ENCODE data around the gene OSGEP. TPM values are rescaled to one million over a fixed set of nuclear protein-coding genes. Genes with fewer than 3 reads are reported as not detected.
A peak's percentile ranks its signal among the peaks of the same experiment; 100 is the strongest.

The OSGEP gene
- total RNA-seq, 2 experiments from 2014 or later, result 51.8 to 56.6 TPM

DNA sequence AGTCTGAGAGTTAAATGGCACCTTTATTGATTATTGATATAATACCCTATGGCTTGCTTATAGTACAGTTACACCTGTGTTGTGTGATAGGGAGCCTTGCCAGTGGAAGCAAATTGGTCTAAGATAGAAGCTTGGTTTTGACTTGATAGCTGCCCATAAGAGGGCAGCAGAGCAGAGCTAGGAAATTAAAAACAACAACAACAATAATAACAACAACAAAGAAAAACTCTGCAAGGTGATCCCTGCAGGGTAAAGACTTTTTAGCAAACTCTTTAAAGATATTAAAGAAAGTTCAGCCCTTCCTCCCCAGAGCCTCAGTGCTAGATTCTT lies 32.7 kb upstream of the OSGEP start:
- ChIA-PET POLR2A (interaction anchor here (5.0 kb wide), 1 partner anchor 17 kb away, joined by 27 read pairs; the partner anchor contains the start of gene PNP), CTCF (interaction anchor here (1.0 to 1.7 kb wide), 9 partner anchors 11 to 204 kb away, joined by 3 to 9 read pairs (median 6); no protein-coding TSS in a partner anchor)
- ATAC-seq, result no peak
- no peak for DNase-seq
- Mint-ChIP-seq H3K4me1 (ENCODE audit: low read depth) (peaks cover 64% of the 10 kb centered on the region), H3K27ac (peak overlapping the region; percentile 81), H3K36me3 (ENCODE audit: low read depth) (no peaks in the 10 kb centered on the region), H3K27me3 (ENCODE audit: low read depth) (peaks cover 1% of the 10 kb centered on the region), H3K4me3 (peak overlapping the region; percentile 5), H3K9me3 (ENCODE audit: insufficient read depth) (no peaks in the 10 kb centered on the region)

DNA sequence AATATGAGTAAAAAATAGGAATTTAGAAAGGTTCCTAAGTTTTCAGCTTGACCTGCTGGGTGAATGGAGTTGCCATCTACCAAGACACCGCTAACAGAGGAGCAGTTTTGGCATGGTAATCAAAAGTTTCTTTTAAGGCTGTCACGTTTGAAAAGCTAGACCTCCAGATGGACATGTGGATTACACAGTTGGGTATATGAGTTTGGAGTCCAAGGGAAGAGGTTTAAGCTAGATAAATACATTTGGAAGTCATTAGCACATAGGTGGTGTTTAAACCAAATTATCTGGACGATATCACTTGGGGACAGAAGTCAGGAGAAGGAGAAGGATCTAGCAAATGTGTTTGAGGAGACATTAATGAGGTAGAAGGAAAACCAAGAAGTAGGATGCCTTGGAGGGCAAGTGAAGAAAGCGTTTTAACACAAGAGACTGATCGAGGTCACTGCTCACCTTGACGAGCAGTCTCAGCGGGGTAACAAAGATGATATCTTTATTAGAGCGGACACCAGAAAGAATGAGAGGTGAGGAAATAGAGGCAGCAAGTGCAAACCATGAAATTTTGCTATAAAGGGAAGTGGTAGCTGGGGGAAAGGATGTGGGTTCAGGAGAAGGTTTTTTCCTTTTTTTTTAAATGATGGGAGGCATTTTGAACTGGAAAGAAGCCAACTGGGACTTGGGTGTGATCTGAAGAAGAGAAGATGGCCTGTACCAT lies 32.2 kb upstream of the OSGEP start:
- peak overlapping the region; percentile 5 for H3K4me3 Mint-ChIP-seq
- peaks cover 61% of the 10 kb centered on the region for H3K4me1 Mint-ChIP-seq (ENCODE audit: low read depth)
- POLR2A ChIA-PET, result interaction anchor here (0.6 to 5.0 kb wide), 2 partner anchors 17 to 547 kb away, joined by 4 to 27 read pairs; partner anchors contain the start of gene PNP
- DNase-seq, result no peak
- no peaks in the 10 kb centered on the region for H3K9me3 Mint-ChIP-seq (ENCODE audit: insufficient read depth)
- peak overlapping the region; percentile 81 for H3K27ac Mint-ChIP-seq
- ATAC-seq, result no peak
- H3K27me3 Mint-ChIP-seq (ENCODE audit: low read depth), result peaks cover 1% of the 10 kb centered on the region
- no peaks in the 10 kb centered on the region for H3K36me3 Mint-ChIP-seq (ENCODE audit: low read depth)
- CTCF ChIA-PET, result interaction anchor here (1.2 to 1.7 kb wide), 9 partner anchors 10 to 204 kb away, joined by 3 to 9 read pairs (median 6); no protein-coding TSS in a partner anchor

DNA sequence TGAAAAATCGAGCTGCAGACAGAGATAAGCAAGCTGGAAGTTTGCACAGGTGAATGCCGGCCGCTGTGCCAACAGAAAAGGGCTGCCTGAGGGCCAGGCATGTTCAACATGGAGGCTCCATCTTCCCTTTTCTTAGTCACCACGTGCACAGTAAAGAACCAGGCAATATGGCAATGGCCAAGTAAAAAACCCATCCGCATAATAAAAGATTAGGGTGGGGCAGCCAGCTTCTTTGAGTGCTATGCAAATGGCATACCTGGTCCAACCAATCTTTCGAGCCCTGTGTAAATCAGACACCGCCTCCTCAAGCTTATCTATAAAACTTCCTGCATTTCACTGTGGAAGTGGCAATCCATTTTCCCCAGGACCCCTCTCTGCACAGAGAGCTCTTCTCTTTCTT lies 31.3 kb upstream of the OSGEP start:
- ChIA-PET CTCF (interaction anchor here (1.3 to 1.7 kb wide), 2 partner anchors 9 to 11 kb away, joined by 4 to 7 read pairs; no protein-coding TSS in a partner anchor), POLR2A (interaction anchor here (5.0 kb wide), 1 partner anchor 16 kb away, joined by 27 read pairs; the partner anchor contains the start of gene PNP)
- no peak overlapping the region for H3K27ac Mint-ChIP-seq
- DNase-seq, result no peak
- H3K4me3 Mint-ChIP-seq, result no peak overlapping the region
- no peak for ATAC-seq
- no peaks in the 10 kb centered on the region for H3K36me3 Mint-ChIP-seq (ENCODE audit: low read depth)
- no peaks in the 10 kb centered on the region for H3K27me3 Mint-ChIP-seq (ENCODE audit: low read depth)
- H3K9me3 Mint-ChIP-seq (ENCODE audit: insufficient read depth), result no peaks in the 10 kb centered on the region
- peaks cover 52% of the 10 kb centered on the region for H3K4me1 Mint-ChIP-seq (ENCODE audit: low read depth)

DNA sequence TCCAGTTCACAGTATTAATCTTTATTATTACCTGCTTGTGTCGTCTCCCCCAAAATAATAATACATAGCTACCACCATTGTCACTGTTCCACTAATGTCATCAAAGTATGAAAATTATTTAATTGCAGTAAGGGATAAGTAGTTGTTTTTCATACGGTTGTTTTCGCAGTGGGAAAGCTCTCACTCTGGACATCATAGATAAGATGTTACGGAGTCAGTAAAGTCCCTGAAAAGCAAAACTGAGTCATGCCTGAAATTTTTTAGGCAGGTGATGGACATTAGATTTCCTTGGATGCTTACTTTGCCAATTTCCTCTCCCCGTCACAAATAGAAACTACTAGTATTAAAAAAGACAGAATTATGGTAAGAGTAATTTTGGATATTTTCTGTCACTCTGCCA lies 27.8 kb upstream of the OSGEP start:
- Mint-ChIP-seq H3K9me3 (ENCODE audit: insufficient read depth) (no peaks in the 10 kb centered on the region), H3K27me3 (ENCODE audit: low read depth) (no peaks in the 10 kb centered on the region), H3K4me1 (ENCODE audit: low read depth) (peaks cover 33% of the 10 kb centered on the region), H3K36me3 (ENCODE audit: low read depth) (peaks cover 23% of the 10 kb centered on the region), H3K27ac (no peak overlapping the region), H3K4me3 (no peak overlapping the region)
- ATAC-seq, result no peak
- ChIA-PET CTCF (interaction anchor here (2.0 kb wide), 1 partner anchor 12 kb away, joined by 6 read pairs; no protein-coding TSS in a partner anchor), POLR2A (no interaction called here)
- DNase-seq, result no peak

DNA sequence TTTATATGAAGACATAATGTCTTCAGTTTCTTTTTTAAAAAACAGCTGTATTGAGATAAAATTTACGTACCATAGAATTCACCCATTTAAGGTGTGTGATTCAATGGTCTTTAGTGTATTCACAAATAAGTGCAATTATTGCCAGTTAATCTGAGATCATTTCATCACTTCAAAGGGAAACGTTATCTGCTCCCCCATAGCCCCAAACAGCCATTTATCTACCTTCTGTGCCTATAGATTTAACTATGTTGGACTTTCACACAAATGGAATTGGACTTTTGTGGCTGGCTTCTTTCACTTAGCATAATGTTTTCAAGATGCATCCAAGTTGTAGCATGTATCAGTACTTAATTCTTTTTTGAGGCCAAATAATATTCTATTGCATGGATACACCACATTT lies 24.3 kb upstream of the OSGEP start:
- Mint-ChIP-seq H3K27me3 (ENCODE audit: low read depth) (no peaks in the 10 kb centered on the region), H3K9me3 (ENCODE audit: insufficient read depth) (no peaks in the 10 kb centered on the region), H3K36me3 (ENCODE audit: low read depth) (peaks cover 58% of the 10 kb centered on the region), H3K4me3 (no peak overlapping the region), H3K4me1 (ENCODE audit: low read depth) (peaks cover 47% of the 10 kb centered on the region), H3K27ac (no peak overlapping the region)
- DNase-seq (no peak), ATAC-seq (no peak)
- ChIA-PET CTCF (interaction anchor here (0.9 to 1.7 kb wide), 3 partner anchors 23 to 152 kb away, joined by 3 to 4 read pairs (median 4); partner anchors contain the start of gene PARP2), POLR2A (interaction anchor here (0.6 to 4.0 kb wide), 5 partner anchors 9 to 39 kb away, joined by 3 to 27 read pairs (median 3); partner anchors contain the start of genes APEX1, OSGEP, PIP4P1 and PNP)

DNA sequence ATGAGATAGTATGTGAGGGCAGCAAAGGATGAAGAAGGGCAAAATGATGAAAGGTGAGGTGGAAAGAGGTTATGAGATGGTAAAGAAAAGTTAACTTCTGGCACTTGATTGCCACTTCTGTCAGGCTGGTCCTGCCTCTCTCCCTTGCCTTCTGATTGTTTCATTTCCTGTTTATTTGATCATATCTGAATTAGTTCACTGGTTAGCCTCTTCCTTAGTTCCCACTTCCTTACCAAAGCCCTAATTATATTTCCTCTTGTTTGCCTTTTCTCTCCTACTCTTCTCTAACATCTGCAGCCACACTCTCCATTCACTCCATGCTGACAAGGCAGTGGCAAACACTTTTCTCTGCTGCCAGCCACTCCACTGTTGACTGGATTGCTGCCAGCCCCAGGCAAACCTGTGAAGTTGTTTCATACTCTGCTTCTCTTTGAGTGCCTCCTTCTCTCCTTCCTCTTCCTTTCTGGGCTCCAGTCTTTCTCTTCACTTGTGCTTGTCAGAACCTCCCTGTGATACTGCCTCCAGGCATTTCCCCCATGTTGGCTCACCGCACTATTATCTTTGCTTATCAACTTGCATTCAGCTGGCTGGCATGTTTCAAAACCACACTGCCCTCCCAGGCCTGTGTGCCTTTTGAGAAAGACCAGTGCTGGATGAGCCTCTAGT lies 22.7 kb upstream of the OSGEP start:
- Mint-ChIP-seq H3K36me3 (ENCODE audit: low read depth) (peaks cover 72% of the 10 kb centered on the region), H3K27me3 (ENCODE audit: low read depth) (no peaks in the 10 kb centered on the region), H3K27ac (peak overlapping the region; percentile 89), H3K4me3 (peak overlapping the region; percentile 44), H3K4me1 (ENCODE audit: low read depth) (peaks cover 57% of the 10 kb centered on the region), H3K9me3 (ENCODE audit: insufficient read depth) (no peaks in the 10 kb centered on the region)
- CTCF ChIA-PET, result interaction anchor here (0.9 to 1.8 kb wide), 3 partner anchors 10 to 131 kb away, joined by 3 to 7 read pairs (median 3); no protein-coding TSS in a partner anchor
- DNase-seq, result peak; percentile 50
- peak; percentile 48 for ATAC-seq
- POLR2A ChIA-PET, result interaction anchor here (2.9 to 4.0 kb wide), 2 partner anchors 8 to 22 kb away, joined by 12 to 27 read pairs; partner anchors contain the start of genes APEX1, OSGEP and PNP

DNA sequence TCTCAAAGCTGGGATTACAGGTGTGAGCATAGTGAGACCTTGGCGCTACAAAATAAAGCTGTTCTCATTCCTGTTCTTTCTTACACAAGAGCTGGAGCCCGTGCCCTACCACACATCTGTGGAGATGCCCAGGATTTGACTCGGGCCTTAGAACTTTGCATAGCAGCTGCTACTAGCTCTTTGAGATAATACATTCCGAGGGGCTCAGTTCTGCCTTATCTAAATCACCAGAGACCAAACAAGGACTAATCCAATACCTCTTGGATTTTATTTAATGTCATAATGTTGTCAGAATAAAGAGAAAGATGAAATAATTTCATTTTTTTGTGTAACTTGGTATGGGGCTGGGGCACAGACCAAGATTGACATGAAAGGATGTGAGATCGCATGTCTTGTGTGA lies 22.2 kb upstream of the OSGEP start:
- CTCF ChIA-PET, result interaction anchor here (0.9 to 1.8 kb wide), 2 partner anchors 10 to 132 kb away, joined by 3 to 7 read pairs; no protein-coding TSS in a partner anchor
- POLR2A ChIA-PET, result interaction anchor here (1.5 to 2.9 kb wide), 2 partner anchors 15 to 21 kb away, joined by 5 to 12 read pairs; partner anchors contain the start of genes APEX1, OSGEP and PIP4P1
- DNase-seq, result no peak
- peak overlapping the region; percentile 44 for H3K4me3 Mint-ChIP-seq
- H3K27me3 Mint-ChIP-seq (ENCODE audit: low read depth), result no peaks in the 10 kb centered on the region
- peaks cover 62% of the 10 kb centered on the region for H3K4me1 Mint-ChIP-seq (ENCODE audit: low read depth)
- no peaks in the 10 kb centered on the region for H3K9me3 Mint-ChIP-seq (ENCODE audit: insufficient read depth)
- peaks cover 78% of the 10 kb centered on the region for H3K36me3 Mint-ChIP-seq (ENCODE audit: low read depth)
- peak overlapping the region; percentile 89 for H3K27ac Mint-ChIP-seq
- ATAC-seq, result no peak

DNA sequence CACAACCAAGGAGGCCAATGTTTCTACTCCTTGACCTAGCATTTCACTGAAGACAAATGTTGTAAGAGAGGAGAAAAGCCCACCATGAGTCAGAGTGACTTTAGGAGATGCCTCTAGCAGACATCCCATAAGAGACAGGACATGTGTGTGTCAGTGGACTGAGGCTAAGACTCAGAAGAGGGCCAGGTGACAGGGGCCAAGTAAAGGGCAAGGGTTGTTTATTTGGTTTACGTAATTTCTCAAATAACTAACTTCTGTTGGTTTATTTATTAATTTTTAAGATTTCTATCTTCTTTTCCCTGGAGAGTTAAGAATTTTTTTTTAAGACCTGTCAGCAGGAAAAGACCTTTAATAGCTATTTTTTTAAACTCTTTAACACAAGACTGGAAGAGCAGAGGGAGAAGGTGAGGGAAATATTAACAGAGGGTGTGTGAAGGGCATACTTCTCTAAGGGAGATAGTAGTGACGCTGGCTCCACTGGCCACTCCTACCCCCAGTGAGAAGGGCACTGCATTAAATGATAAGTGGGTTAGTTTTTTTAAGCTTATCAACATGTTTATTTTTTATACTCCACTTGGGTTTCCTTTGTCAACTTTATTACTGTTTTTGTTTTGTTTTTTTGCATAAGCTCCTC lies 18.0 kb upstream of the OSGEP start:
- Mint-ChIP-seq H3K4me1 (ENCODE audit: low read depth) (peaks cover 68% of the 10 kb centered on the region), H3K4me3 (peak overlapping the region; percentile 74), H3K27ac (peak overlapping the region; percentile 44), H3K9me3 (ENCODE audit: insufficient read depth) (no peaks in the 10 kb centered on the region), H3K36me3 (ENCODE audit: low read depth) (peaks cover 76% of the 10 kb centered on the region), H3K27me3 (ENCODE audit: low read depth) (no peaks in the 10 kb centered on the region)
- no peak for ATAC-seq
- no peak for DNase-seq
- ChIA-PET POLR2A (no interaction called here), CTCF (interaction anchor here (0.8 to 0.9 kb wide), 4 partner anchors 20 to 145 kb away, joined by 3 to 5 read pairs (median 3); no protein-coding TSS in a partner anchor)

DNA sequence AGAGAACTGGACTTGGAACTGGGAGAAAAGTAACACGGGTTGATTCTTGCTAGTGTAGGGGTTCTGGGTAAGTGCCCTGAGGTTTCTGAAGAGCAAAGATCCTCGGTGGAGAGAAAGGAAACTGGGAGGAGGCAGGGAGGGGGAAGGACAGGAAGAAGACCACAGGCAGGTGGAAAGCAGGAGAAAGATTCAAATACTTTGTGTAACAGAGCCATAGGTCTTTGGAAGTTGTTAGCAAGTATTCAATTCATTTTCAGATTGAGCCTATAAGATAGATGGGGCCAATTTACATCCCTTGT lies 15.9 kb upstream of the OSGEP start:
- peaks cover 55% of the 10 kb centered on the region for H3K36me3 Mint-ChIP-seq (ENCODE audit: low read depth)
- H3K4me3 Mint-ChIP-seq, result peak overlapping the region; percentile 87
- peaks cover 47% of the 10 kb centered on the region for H3K4me1 Mint-ChIP-seq (ENCODE audit: low read depth)
- ATAC-seq (no peak), DNase-seq (no peak)
- ChIA-PET POLR2A (interaction anchor here (1.0 to 2.5 kb wide), 10 partner anchors 9 to 210 kb away, joined by 3 to 32 read pairs (median 10); partner anchors contain the start of genes APEX1, OSGEP, PARP2 and PIP4P1), CTCF (interaction anchor here (1.0 to 1.8 kb wide), 8 partner anchors 9 to 143 kb away, joined by 3 to 17 read pairs (median 5); partner anchors contain the start of gene PIP4P1)
- no peaks in the 10 kb centered on the region for H3K9me3 Mint-ChIP-seq (ENCODE audit: insufficient read depth)
- H3K27ac Mint-ChIP-seq, result peak overlapping the region; percentile 94
- no peaks in the 10 kb centered on the region for H3K27me3 Mint-ChIP-seq (ENCODE audit: low read depth)

DNA sequence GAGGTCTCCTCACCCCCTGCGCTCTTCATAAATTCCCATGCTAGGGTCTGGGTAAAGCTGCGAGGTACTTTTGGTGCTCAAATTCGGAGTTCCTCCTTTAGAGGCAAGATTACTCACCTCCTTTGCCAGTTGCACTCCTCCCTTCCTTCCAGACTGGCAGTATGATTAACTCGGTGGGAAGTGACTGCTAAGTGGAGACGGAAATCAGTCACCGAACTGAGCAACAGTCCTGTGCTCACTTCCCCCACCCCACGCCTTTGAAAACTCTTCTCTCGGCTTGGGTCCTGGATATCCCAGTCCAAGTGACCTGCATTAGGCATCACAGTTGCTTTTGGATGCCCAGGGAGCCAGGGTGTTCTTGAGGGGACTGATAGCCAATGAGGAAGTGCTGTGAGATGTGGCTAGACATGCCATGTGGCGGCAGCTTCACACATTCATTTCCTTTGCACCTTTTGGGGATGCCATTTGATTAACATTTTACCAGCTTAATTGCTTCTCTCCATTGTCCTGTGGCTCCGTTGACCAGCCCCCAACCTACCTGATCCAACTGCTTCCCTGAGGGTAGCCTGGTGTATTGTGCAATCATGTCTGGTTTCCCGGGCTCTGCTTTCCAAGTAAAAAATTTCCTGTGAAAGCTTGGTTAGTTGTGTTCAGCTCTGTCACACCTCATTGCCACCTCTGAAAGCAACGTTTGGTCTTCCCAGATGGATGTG lies 15.4 kb upstream of the OSGEP start:
- no peaks in the 10 kb centered on the region for H3K9me3 Mint-ChIP-seq (ENCODE audit: insufficient read depth)
- peaks cover 42% of the 10 kb centered on the region for H3K4me1 Mint-ChIP-seq (ENCODE audit: low read depth)
- peak overlapping the region; percentile 94 for H3K27ac Mint-ChIP-seq
- H3K36me3 Mint-ChIP-seq (ENCODE audit: low read depth), result peaks cover 50% of the 10 kb centered on the region
- ChIA-PET CTCF (interaction anchor here (0.8 to 1.8 kb wide), 9 partner anchors 9 to 142 kb away, joined by 3 to 17 read pairs (median 4); partner anchors contain the start of gene PIP4P1), POLR2A (interaction anchor here (0.7 to 2.5 kb wide), 17 partner anchors 9 to 213 kb away, joined by 3 to 32 read pairs (median 4); partner anchors contain the start of genes APEX1, OSGEP, PARP2 and PIP4P1)
- ATAC-seq, result peak; percentile 25
- DNase-seq, result peak; percentile 65
- H3K27me3 Mint-ChIP-seq (ENCODE audit: low read depth), result no peaks in the 10 kb centered on the region
- peak overlapping the region; percentile 87 for H3K4me3 Mint-ChIP-seq

All from activated CD8-positive, alpha-beta T cell treated with anti-CD3 and anti-CD28 coated beads, Interleukin-2, amount 10 ng/mL, durations not matched to agents 7 days and 5 days (primary cell).